H1 (cell line): Measurements from ENCODE around the gene BTNL8. TPM values are rescaled to one million over a fixed set of nuclear protein-coding genes. Genes with fewer than 3 reads are reported as not detected.

Source experiments
- CTCF ChIA-PET: fragments of 300-600 bp; sonication (Branson Sonifier 250); formaldehyde crosslinking; loops from one replicate; lab custom pipeline; 2021; ENCODE audit not compliant: partially characterized antibody; lab: Charles Lee
- POLR2A ChIA-PET: fragments of 300-600 bp; sonication (Branson Sonifier 250); formaldehyde crosslinking; loops from one replicate; lab custom pipeline; 2021; ENCODE audit warnings: inconsistent platforms; ENCODE audit not compliant: partially characterized antibody; lab: Charles Lee
- DNase-seq, 2 experiments: peaks; one replicate each; pipeline versions ENCODE4 v3.0.0 to v3.0.0-alpha.2; 2010 to 2022; ENCODE audit warnings: low spot score in 2 of 2, low read depth in 1 of 2, mixed read lengths in 1 of 2
- FAIRE-seq: peaks from 2 replicates; lab custom pipeline; 2011; peaks lifted over from hg19 to GRCh38; lab: Jason Lieb, UNC
- H2AFZ ChIP-seq: 2 replicates; pipeline ENCODE4 v1.8.1; 2012; ENCODE audit warnings: low read length, inconsistent platforms
- H2AK5ac ChIP-seq: 2 replicates; pipeline ENCODE4 v1.6.1; 2013; ENCODE audit warnings: low read depth, low read length
- H2BK120ac ChIP-seq: replicated peaks from 2 replicates; pipeline ENCODE3; 2013; ENCODE audit warnings: low read depth, low read length, inconsistent platforms
- H2BK12ac ChIP-seq: 2 replicates; pipeline ENCODE4 v1.6.1; 2013; ENCODE audit warnings: low read depth, low read length
- H2BK15ac ChIP-seq: 2 replicates; pipeline ENCODE4 v1.6.1; 2013; ENCODE audit warnings: low read length
- H2BK20ac ChIP-seq: 2 replicates; pipeline ENCODE4 v1.6.1; 2013; ENCODE audit warnings: low read length
- H2BK5ac ChIP-seq: 2 replicates; pipeline ENCODE4 v1.6.1; 2013; ENCODE audit warnings: low read depth, low read length
- H3K14ac ChIP-seq: 2 replicates; pipeline ENCODE4 v1.6.1; 2013; ENCODE audit warnings: inconsistent platforms; ENCODE audit not compliant: insufficient read length
- H3K18ac ChIP-seq: 2 replicates; pipeline ENCODE4 v1.6.1; 2013; ENCODE audit warnings: low read length; ENCODE audit errors: extremely low read depth
- H3K23ac ChIP-seq: 2 replicates; pipeline ENCODE4 v1.6.1; 2013; ENCODE audit warnings: inconsistent platforms; ENCODE audit not compliant: insufficient read length
- H3K23me2 ChIP-seq: 2 replicates; pipeline ENCODE4 v1.6.1; 2013; ENCODE audit warnings: low read depth, low read length
- H3K27ac ChIP-seq: 2 replicates; pipeline ENCODE4 v1.6.1; 2011; ENCODE audit warnings: low read depth, low read length, inconsistent platforms
- H3K27me3 ChIP-seq, 4 experiments: replicated peaks in 1 of 4; 1 replicate in 1 of 4; 2 replicates in 3 of 4; pipeline versions ENCODE4 v1.6.1 to v1.8.1; 2011 to 2013; ENCODE audit warnings: low read length in 3 of 4, mild to moderate bottlenecking in 3 of 4, inconsistent platforms in 2 of 4, mixed read lengths in 2 of 4, moderate library complexity in 1 of 4; ENCODE audit not compliant: control insufficient read depth in 3 of 4, insufficient read depth in 3 of 4; ENCODE audit errors: extremely low read depth in 1 of 4
- H3K36me3 ChIP-seq, 4 experiments: 2 replicates each; pipeline versions ENCODE4 v1.6.1 to v1.8.1; 2011 to 2013; ENCODE audit warnings: mild to moderate bottlenecking in 4 of 4, low read length in 3 of 4, moderate library complexity in 2 of 4, control low read depth in 1 of 4, inconsistent platforms in 1 of 4; ENCODE audit not compliant: insufficient read depth in 4 of 4, control insufficient read depth in 2 of 4
- H3K4ac ChIP-seq: replicated peaks from 2 replicates; pipeline ENCODE3; 2013; ENCODE audit warnings: low read length, low read depth, mixed read lengths, inconsistent platforms; ENCODE audit not compliant: insufficient read length
- H3K4me1 ChIP-seq, 4 experiments: replicated peaks in 1 of 4; 1 replicate in 1 of 4; 2 replicates in 3 of 4; pipeline versions ENCODE4 v1.6.1 to v1.8.1; 2011 to 2013; ENCODE audit warnings: low read length in 3 of 4, inconsistent platforms in 2 of 4, mixed read lengths in 1 of 4; ENCODE audit not compliant: insufficient read depth in 4 of 4, control insufficient read depth in 3 of 4
- H3K4me2 ChIP-seq, 2 experiments: 2 replicates each; pipeline versions ENCODE4 v1.6.1 to v1.8.1; 2011 to 2013; ENCODE audit warnings: low read depth in 2 of 2, low read length in 2 of 2, control low read depth in 1 of 2, inconsistent platforms in 1 of 2, mild to moderate bottlenecking in 1 of 2; ENCODE audit not compliant: insufficient read depth in 1 of 2
- H3K4me3 ChIP-seq, 4 experiments: fragments of 200-600, 300-600 bp in 1 of 4; sonication (generic), shearing (Covaris generic), sonication (Bioruptor Twin) in 1 of 4; 2 replicates each; pipeline versions ENCODE4 v1.5.1 to v1.8.1; 2011 to 2016; ENCODE audit warnings: low read length in 4 of 4, low read depth in 3 of 4, control low read depth in 2 of 4, inconsistent platforms in 2 of 4, mild to moderate bottlenecking in 2 of 4, mixed read lengths in 1 of 4, moderate library complexity in 1 of 4; ENCODE audit not compliant: insufficient read depth in 2 of 4; ENCODE audit errors: extremely low read depth in 1 of 4
- H3K56ac ChIP-seq: replicated peaks from 2 replicates; pipeline ENCODE3; 2013; ENCODE audit warnings: low read depth, mild to moderate bottlenecking, mixed read lengths, low read length, inconsistent platforms; ENCODE audit not compliant: insufficient read length
- H3K79me1 ChIP-seq: 2 replicates; pipeline ENCODE4 v1.6.1; 2013; ENCODE audit warnings: low read depth, low read length, control low read depth
- H3K79me2 ChIP-seq, 2 experiments: 2 replicates each; pipeline versions ENCODE4 v1.6.1 to v1.8.1; 2012 to 2013; ENCODE audit warnings: low read length in 2 of 2, mild to moderate bottlenecking in 2 of 2, inconsistent platforms in 1 of 2; ENCODE audit not compliant: insufficient read depth in 2 of 2, control insufficient read depth in 1 of 2
- H3K9ac ChIP-seq, 4 experiments: replicated peaks in 1 of 4; 1 replicate in 1 of 4; 2 replicates in 3 of 4; pipeline versions ENCODE4 v1.6.1 to v1.8.1; 2011 to 2013; ENCODE audit warnings: low read depth in 3 of 4, low read length in 3 of 4, control low read depth in 2 of 4, mild to moderate bottlenecking in 2 of 4, moderate library complexity in 2 of 4, inconsistent platforms in 1 of 4; ENCODE audit errors: extremely low read depth in 1 of 4
- H3K9me3 ChIP-seq, 2 experiments: 2 replicates each; pipeline versions ENCODE4 v1.6.1 to v1.8.1; 2012 to 2013; ENCODE audit warnings: mild to moderate bottlenecking in 2 of 2, moderate library complexity in 2 of 2, control low read depth in 1 of 2, inconsistent platforms in 1 of 2, low read depth in 1 of 2, low read length in 1 of 2, mixed read lengths in 1 of 2; ENCODE audit not compliant: insufficient read depth in 2 of 2
- H4K20me1 ChIP-seq, 2 experiments: replicated peaks in 1 of 2; 2 replicates each; pipeline versions ENCODE3 to v1.8.1; 2011 to 2013; ENCODE audit warnings: inconsistent platforms in 2 of 2, low read length in 2 of 2, mild to moderate bottlenecking in 1 of 2; ENCODE audit not compliant: insufficient read depth in 2 of 2, control insufficient read depth in 1 of 2
- H4K5ac ChIP-seq: 2 replicates; pipeline ENCODE4 v1.6.1; 2013; ENCODE audit warnings: low read length, low read depth, mixed read lengths, inconsistent platforms; ENCODE audit not compliant: insufficient read length
- H4K8ac ChIP-seq: 2 replicates; pipeline ENCODE4 v1.8.0; 2013; ENCODE audit warnings: mild to moderate bottlenecking, moderate library complexity, low read length, inconsistent platforms; ENCODE audit not compliant: insufficient read depth; ENCODE audit errors: extremely low read depth
- H4K91ac ChIP-seq: replicated peaks from 2 replicates; pipeline ENCODE3; 2013; ENCODE audit warnings: low read length, mixed read lengths, inconsistent platforms; ENCODE audit not compliant: insufficient read length
- CEBPB ChIP-seq: IDR thresholded peaks from 2 replicates; pipeline ENCODE4 v1.6.1; 2012; ENCODE audit warnings: low read depth, low read length
- CHD2 ChIP-seq: IDR thresholded peaks from 2 replicates; pipeline ENCODE4 v1.6.1; 2012; ENCODE audit warnings: low read length, improper control_type of control experiment
- HDAC6 ChIP-seq: IDR thresholded peaks from one replicate; pipeline ENCODE4 v1.7.1; 2012; ENCODE audit warnings: low read depth, mild to moderate bottlenecking, inconsistent platforms, low read length, moderate library complexity
- JUND ChIP-seq: IDR thresholded peaks from 2 replicates; pipeline ENCODE4 v1.6.1; 2011; ENCODE audit warnings: mild to moderate bottlenecking, improper control_type of control experiment, low read length
- RBBP5 ChIP-seq: IDR thresholded peaks from 2 replicates; pipeline ENCODE4 v1.7.1; 2012; ENCODE audit warnings: low read depth, mild to moderate bottlenecking, inconsistent platforms, low read length, moderate library complexity, borderline replicate concordance
- RFX5 ChIP-seq: IDR thresholded peaks from 2 replicates; pipeline ENCODE4 v1.6.1; 2011; ENCODE audit warnings: low read depth, low read length, improper control_type of control experiment, borderline replicate concordance
- SP2 ChIP-seq: IDR thresholded peaks from 2 replicates; pipeline ENCODE4 v1.6.1; 2012; ENCODE audit warnings: mild to moderate bottlenecking, low read length, inconsistent platforms
- SRF ChIP-seq: IDR thresholded peaks from 2 replicates; pipeline ENCODE4 v1.6.1; 2011; ENCODE audit warnings: mild to moderate bottlenecking, low read depth, low read length, moderate library complexity
- SUZ12 ChIP-seq: fragments of 200-600 bp; sonication (generic); IDR thresholded peaks from 2 replicates; pipeline ENCODE4 v1.6.1; 2012; ENCODE audit warnings: mild to moderate bottlenecking, inconsistent platforms, low read length, moderate library complexity, mixed read lengths
- TAF1 ChIP-seq: IDR thresholded peaks from 2 replicates; pipeline ENCODE4 v1.6.1; 2011; ENCODE audit warnings: mild to moderate bottlenecking, low read depth, low read length
- USF2 ChIP-seq: IDR thresholded peaks from 2 replicates; pipeline ENCODE4 v1.6.1; 2011; ENCODE audit warnings: low read length, improper control_type of control experiment
- YY1 ChIP-seq: IDR thresholded peaks from 2 replicates; pipeline ENCODE4 v1.6.1; 2011; ENCODE audit warnings: low read depth, mild to moderate bottlenecking, low read length
- WGBS, 2 experiments: shearing (Covaris generic) in 1 of 2; methylation state at CpG; one replicate each; pipeline versions ENCODE4 v1.1.6 to v1.1.7; 2013 to 2015; ENCODE audit warnings: low lambda C conversion rate in 2 of 2, mixed read lengths in 2 of 2, inconsistent platforms in 1 of 2, low coverage in 1 of 2, missing lambda C conversion rate in 1 of 2; ENCODE audit not compliant: insufficient replicate concordance in 2 of 2, insufficient coverage in 1 of 2, insufficient read length in 1 of 2; ENCODE audit errors: extremely low coverage in 1 of 2, missing lambda C conversion rate in 1 of 2; 5-methylcytosine and 5-hydroxymethylcytosine counted together
- polyA plus RNA-seq, 7 experiments: library from polyadenylated mRNA; depleted of rRNA in 3 of 7; stranded (reverse) in 5 of 7; unstranded in 2 of 7; fragments of >200 nt in 5 of 7; fragments of 200-250 nt in 2 of 7; gene quantifications; 1 replicate in 5 of 7; 2 replicates in 1 of 7; 4 replicates in 1 of 7; pipeline versions ENCODE4 v1.2.1 to v1.2.3, GENCODE V29; 2011 to 2013; ENCODE audit warnings: missing spikeins in 2 of 7, mixed read lengths in 2 of 7
- total RNA-seq: library from RNA; stranded (reverse); fragmentation: NEBNext Ultra II Directional; extraction: Animal tissue kit (Norgen Biotek cat#: 25700); gene quantifications from 2 replicates; pipeline ENCODE4 v1.2.1, GENCODE V29; 2021
- TF ChIP-seq, protein P1 (sequence below): IDR thresholded peaks from 2 replicates; pipeline ENCODE4 v1.6.1; 2011; ENCODE audit warnings: low read depth, mild to moderate bottlenecking, low read length; ENCODE audit not compliant: insufficient read depth
- TF ChIP-seq, protein P2 (sequence below): IDR thresholded peaks from 2 replicates; pipeline ENCODE4 v1.6.1; 2012; ENCODE audit warnings: inconsistent platforms

Gene BTNL8
- total and polyA plus RNA-seq, 2 of the 8 experiments (the other 6 are each of a cell fraction or from before 2014, with no cell fraction given) = 0.32 to 0.48 TPM

- no peaks in the 10 kb centered on the region for H3K4me1 ChIP-seq
- H3K79me1 ChIP-seq = no peaks in the 10 kb centered on the region
- H4K20me1 ChIP-seq = no peaks in the 10 kb centered on the region
- no peak overlapping the region for H2AFZ ChIP-seq
- no peak overlapping the region for H3K4ac ChIP-seq
- no peak overlapping the region for H2BK120ac ChIP-seq
- no peak overlapping the region for H2AK5ac ChIP-seq
- ChIA-PET CTCF (no interaction called here), POLR2A (no interaction called here)
- H2BK20ac ChIP-seq = no peak overlapping the region
- H3K36me3 ChIP-seq = no peaks in the 10 kb centered on the region
- H3K18ac ChIP-seq = no peak overlapping the region
- no peaks in the 10 kb centered on the region for H3K27me3 ChIP-seq
- H3K56ac ChIP-seq = no peak overlapping the region
- no peak overlapping the region for H2BK15ac ChIP-seq
- FAIRE-seq (no peak), DNase-seq (no peak)
- H3K27ac ChIP-seq = no peak overlapping the region
- no peak overlapping the region for H2BK12ac ChIP-seq
- no peak overlapping the region for H4K91ac ChIP-seq
- WGBS, 2 experiments = 89% methylated on average over 4 of the region's 4 CpGs; no CpG with 5 or more reads in 1 of the 2 experiments
- no peak overlapping the region for H2BK5ac ChIP-seq
- no peak overlapping the region for H4K8ac ChIP-seq
- no peak overlapping the region for H3K4me2 ChIP-seq
- H3K23ac ChIP-seq = no peak overlapping the region
- H3K4me3 ChIP-seq = no peak overlapping the region
- H3K9ac ChIP-seq = no peak overlapping the region
- H3K79me2 ChIP-seq = no peaks in the 10 kb centered on the region
- H3K9me3 ChIP-seq = peaks cover 16 to 22% of the 10 kb centered on the region in 2 experiments
- no peak overlapping the region for H4K5ac ChIP-seq
- no peaks in the 10 kb centered on the region for H3K23me2 ChIP-seq
- H3K14ac ChIP-seq = no peak overlapping the region
- no peak for TF ChIP-seq CEBPB
- TF ChIP-seq YY1 = no peak
- TF ChIP-seq, protein P1, sequence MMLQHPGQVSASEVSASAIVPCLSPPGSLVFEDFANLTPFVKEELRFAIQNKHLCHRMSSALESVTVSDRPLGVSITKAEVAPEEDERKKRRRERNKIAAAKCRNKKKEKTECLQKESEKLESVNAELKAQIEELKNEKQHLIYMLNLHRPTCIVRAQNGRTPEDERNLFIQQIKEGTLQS = no peak
- TF ChIP-seq RFX5 = no peak
- TF ChIP-seq TAF1 = no peak
- no peak for TF ChIP-seq JUND
- TF ChIP-seq HDAC6 = no peak
- no peak for TF ChIP-seq SP2
- TF ChIP-seq, protein P2, sequence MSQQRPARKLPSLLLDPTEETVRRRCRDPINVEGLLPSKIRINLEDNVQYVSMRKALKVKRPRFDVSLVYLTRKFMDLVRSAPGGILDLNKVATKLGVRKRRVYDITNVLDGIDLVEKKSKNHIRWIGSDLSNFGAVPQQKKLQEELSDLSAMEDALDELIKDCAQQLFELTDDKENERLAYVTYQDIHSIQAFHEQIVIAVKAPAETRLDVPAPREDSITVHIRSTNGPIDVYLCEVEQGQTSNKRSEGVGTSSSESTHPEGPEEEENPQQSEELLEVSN = no peak
- no peak for TF ChIP-seq RBBP5
- no peak for TF ChIP-seq SUZ12
- TF ChIP-seq USF2 = no peak
- no peak for TF ChIP-seq CHD2
- TF ChIP-seq SRF = no peak
These were observed 36.2 kb downstream of the BTNL8 start for GRCh38 chr5:180935203-180935602.
